ENCODE results near the gene IFNA21. TPM values are rescaled to one million over a fixed set of nuclear protein-coding genes. Genes with fewer than 3 reads are reported as not detected.
"Not testable (repeated sequence)": the region's sequence is repeated elsewhere in the genome, so short reads cannot be mapped to it uniquely, and the experiment has no call there.

Gene IFNA21
- total RNA-seq, 1 donor from 2014 or later = not detected

DNA sequence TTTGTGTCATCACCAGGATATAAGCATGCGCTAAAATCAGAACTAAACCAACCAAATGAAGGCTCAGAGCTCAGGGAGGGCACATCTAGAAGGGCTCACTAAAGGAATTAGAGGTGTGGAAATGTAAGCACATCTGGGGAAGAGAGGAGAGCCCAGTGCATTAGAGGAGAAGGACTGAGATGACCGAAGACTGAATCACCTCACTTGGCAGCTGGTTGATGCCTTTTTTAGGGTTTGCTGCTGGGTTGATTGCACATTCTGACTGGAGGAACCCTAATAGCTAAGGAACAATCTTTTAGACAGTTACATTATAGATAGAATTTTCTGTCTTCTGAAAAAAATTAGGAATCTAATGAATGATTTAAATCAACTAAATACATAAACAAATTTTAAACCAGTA lies 8.2 kb upstream of the IFNA21 start:
- H3K27ac Mint-ChIP-seq = no peak overlapping the region
- no peaks in the 10 kb centered on the region for H3K9me3 Mint-ChIP-seq
- peaks cover 5% of the 10 kb centered on the region for H3K4me1 Mint-ChIP-seq (ENCODE audit: low read depth)
- intact Hi-C loops (cut with micrococcal nuclease) = no loop called here
- H3K4me3 Mint-ChIP-seq (ENCODE audit: low read depth) = no peak overlapping the region
- H3K27me3 Mint-ChIP-seq (ENCODE audit: low read depth) = peaks cover 46% of the 10 kb centered on the region
- H3K36me3 Mint-ChIP-seq (ENCODE audit: low read depth) = no peaks in the 10 kb centered on the region
- DNase-seq (ENCODE audit: low spot score) = no peak

DNA sequence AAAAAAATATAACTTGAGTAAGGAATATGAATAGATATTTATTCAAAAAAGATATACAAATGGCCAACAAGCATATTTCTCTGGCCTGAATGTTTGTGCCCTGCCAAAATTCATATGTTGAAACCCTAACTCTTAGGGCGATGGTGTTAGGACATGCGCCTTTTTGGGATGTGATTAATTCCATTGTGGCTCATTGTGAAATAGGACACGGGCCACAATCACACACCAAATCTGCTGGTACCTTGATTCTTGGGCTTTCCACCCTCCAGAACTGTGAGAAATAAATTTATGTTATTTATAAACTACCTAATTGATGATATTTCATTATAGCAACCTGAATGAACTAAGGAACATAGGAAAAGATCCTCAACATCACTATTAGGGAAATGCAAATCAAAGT lies 5.7 kb upstream of the IFNA21 start:
- DNase-seq (ENCODE audit: low spot score) = no peak
- H3K27ac Mint-ChIP-seq = no peak overlapping the region
- no peak overlapping the region for H3K4me3 Mint-ChIP-seq (ENCODE audit: low read depth)
- no peaks in the 10 kb centered on the region for H3K36me3 Mint-ChIP-seq (ENCODE audit: low read depth)
- H3K4me1 Mint-ChIP-seq (ENCODE audit: low read depth) = peaks cover 5% of the 10 kb centered on the region
- intact Hi-C loops (cut with micrococcal nuclease) = no loop called here
- peaks cover 60% of the 10 kb centered on the region for H3K27me3 Mint-ChIP-seq (ENCODE audit: low read depth)
- no peaks in the 10 kb centered on the region for H3K9me3 Mint-ChIP-seq

DNA sequence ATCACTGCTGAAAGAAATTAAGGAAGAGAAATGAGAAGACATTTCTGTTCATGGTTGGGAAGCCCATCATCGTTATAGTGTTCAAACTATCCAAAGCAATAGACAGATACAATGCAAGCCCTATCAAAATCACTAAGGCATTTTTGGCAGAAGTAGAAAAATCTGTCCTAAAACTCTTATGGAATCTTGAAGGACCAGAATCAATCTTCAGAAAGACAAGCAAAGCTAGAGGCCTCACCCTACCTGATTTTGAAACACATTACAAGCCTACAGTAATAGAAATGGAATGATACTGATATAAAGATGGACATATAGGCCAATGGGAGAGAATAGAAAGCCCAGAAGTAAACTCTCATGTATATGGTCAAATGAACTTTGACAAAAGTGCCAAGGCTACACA lies 4.9 kb upstream of the IFNA21 start:
- no peak overlapping the region for H3K4me3 Mint-ChIP-seq (ENCODE audit: low read depth)
- no peaks in the 10 kb centered on the region for H3K9me3 Mint-ChIP-seq
- peaks cover 60% of the 10 kb centered on the region for H3K27me3 Mint-ChIP-seq (ENCODE audit: low read depth)
- DNase-seq (ENCODE audit: low spot score) = no peak
- H3K27ac Mint-ChIP-seq = no peak overlapping the region
- intact Hi-C loops (cut with micrococcal nuclease) = no loop called here
- H3K4me1 Mint-ChIP-seq (ENCODE audit: low read depth) = peaks cover 5% of the 10 kb centered on the region
- no peaks in the 10 kb centered on the region for H3K36me3 Mint-ChIP-seq (ENCODE audit: low read depth)

DNA sequence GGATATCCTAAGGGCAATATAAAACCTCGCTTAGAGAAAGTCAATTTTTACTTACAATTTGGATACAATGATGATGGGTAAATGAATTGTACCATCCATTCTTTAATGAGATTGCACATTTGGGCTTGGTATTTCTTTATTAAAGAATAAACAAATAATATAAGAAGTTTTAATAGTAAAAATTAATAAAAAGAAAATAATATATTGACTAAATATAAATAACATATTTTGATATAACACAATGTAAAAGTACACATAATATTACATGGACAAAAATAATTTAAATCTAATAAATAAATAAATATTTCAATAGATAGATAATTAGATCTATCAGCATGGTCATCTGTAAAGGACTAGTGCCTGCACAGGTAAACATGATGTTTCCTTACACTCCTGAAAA lies 944 bp downstream of the IFNA21 start:
- no peak for DNase-seq (ENCODE audit: low spot score)
- intact Hi-C loops (cut with micrococcal nuclease) = no loop called here
- H3K36me3 Mint-ChIP-seq (ENCODE audit: low read depth) = peaks cover 3% of the 10 kb centered on the region
- H3K4me1 Mint-ChIP-seq (ENCODE audit: low read depth) = peaks cover 15% of the 10 kb centered on the region
- no peak overlapping the region for H3K27ac Mint-ChIP-seq
- H3K4me3 Mint-ChIP-seq (ENCODE audit: low read depth) = no peak overlapping the region
- peaks cover 10% of the 10 kb centered on the region for H3K9me3 Mint-ChIP-seq
- H3K27me3 Mint-ChIP-seq (ENCODE audit: low read depth) = peaks cover 30% of the 10 kb centered on the region

GRCh38 chr9:21160178-21160577 lies 6.3 kb downstream of the IFNA21 start:
- peaks cover 14% of the 10 kb centered on the region for H3K36me3 Mint-ChIP-seq (ENCODE audit: low read depth)
- H3K4me3 Mint-ChIP-seq (ENCODE audit: low read depth) = peak overlapping the region; percentile 49
- intact Hi-C loops (cut with micrococcal nuclease) = no loop called here
- peaks cover 2% of the 10 kb centered on the region for H3K27me3 Mint-ChIP-seq (ENCODE audit: low read depth)
- DNase-seq (ENCODE audit: low spot score) = peak; percentile 34
- no peak overlapping the region for H3K27ac Mint-ChIP-seq
- peaks cover 27% of the 10 kb centered on the region for H3K9me3 Mint-ChIP-seq
- peaks cover 40% of the 10 kb centered on the region for H3K4me1 Mint-ChIP-seq (ENCODE audit: low read depth)

DNA sequence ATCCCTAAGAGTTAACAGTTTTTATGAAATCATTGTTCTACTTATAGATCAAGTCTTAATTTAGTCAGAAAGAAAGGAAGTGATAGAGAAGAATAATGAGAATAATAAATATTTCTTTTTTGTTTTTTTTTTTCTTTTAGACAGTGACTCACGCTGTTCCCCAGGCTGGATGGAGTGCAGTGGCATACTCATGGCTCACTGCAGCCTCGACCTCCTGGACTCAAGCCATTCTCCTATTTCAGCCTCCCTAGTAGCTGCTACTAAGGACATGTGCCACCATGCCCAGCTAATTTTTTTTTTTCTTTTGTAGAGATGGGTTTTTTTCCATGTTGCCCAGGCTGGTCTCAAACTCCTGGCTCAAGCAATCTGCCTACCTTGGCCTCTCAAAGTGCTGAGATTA lies 11.0 kb downstream of the IFNA21 start:
- no peak overlapping the region for H3K27ac Mint-ChIP-seq
- no peak overlapping the region for H3K4me3 Mint-ChIP-seq (ENCODE audit: low read depth)
- no peak for DNase-seq (ENCODE audit: low spot score)
- intact Hi-C loops (cut with micrococcal nuclease) = no loop called here
- H3K27me3 Mint-ChIP-seq (ENCODE audit: low read depth) = peaks cover 13% of the 10 kb centered on the region
- peaks cover 16% of the 10 kb centered on the region for H3K9me3 Mint-ChIP-seq
- H3K4me1 Mint-ChIP-seq (ENCODE audit: low read depth) = peaks cover 34% of the 10 kb centered on the region
- peaks cover 11% of the 10 kb centered on the region for H3K36me3 Mint-ChIP-seq (ENCODE audit: low read depth)

DNA sequence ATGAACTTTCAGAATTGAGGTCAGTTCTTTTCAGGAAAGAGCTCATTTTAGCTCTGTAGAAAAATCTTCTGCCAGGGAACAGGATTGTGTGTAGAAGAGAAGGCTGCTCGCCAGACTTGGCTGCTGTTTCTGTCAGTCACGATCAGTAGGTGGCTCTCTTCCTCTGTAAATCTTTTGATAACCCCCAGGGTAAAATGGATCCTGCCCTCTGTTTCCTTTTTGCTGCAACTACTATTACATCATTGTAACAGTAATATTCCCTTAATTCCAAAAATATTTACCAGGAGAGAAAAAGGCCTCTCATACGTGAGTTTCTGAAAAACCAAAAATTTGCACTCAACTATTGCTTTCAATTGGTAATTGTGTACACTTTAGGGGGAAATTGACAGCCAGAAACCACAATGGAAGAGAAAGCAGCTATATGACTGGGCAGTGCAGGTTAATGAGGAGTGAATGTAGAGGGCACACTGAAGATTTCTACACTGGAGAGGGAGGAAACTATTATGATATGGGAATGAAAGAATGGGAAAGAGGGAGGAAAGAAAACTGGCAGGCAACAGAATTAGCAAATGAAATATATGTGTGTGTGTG lies 12.3 kb downstream of the IFNA21 start:
- Mint-ChIP-seq H3K27me3 (ENCODE audit: low read depth) (peaks cover 14% of the 10 kb centered on the region), H3K9me3 (peaks cover 16% of the 10 kb centered on the region), H3K27ac (no peak overlapping the region), H3K4me3 (ENCODE audit: low read depth) (no peak overlapping the region), H3K36me3 (ENCODE audit: low read depth) (peaks cover 12% of the 10 kb centered on the region), H3K4me1 (ENCODE audit: low read depth) (peaks cover 23% of the 10 kb centered on the region)
- intact Hi-C loops (cut with micrococcal nuclease) = no loop called here
- no peak for DNase-seq (ENCODE audit: low spot score)

- peaks cover 19% of the 10 kb centered on the region for H3K4me1 Mint-ChIP-seq (ENCODE audit: low read depth)
- peaks cover 12% of the 10 kb centered on the region for H3K36me3 Mint-ChIP-seq (ENCODE audit: low read depth)
- H3K4me3 Mint-ChIP-seq (ENCODE audit: low read depth) = no peak overlapping the region
- DNase-seq (ENCODE audit: low spot score) = no peak
- H3K9me3 Mint-ChIP-seq = peaks cover 14% of the 10 kb centered on the region
- peaks cover 17% of the 10 kb centered on the region for H3K27me3 Mint-ChIP-seq (ENCODE audit: low read depth)
- intact Hi-C loops (cut with micrococcal nuclease) = no loop called here
- H3K27ac Mint-ChIP-seq = no peak overlapping the region
Measured at GRCh38 chr9:21153336-21154017, 13.0 kb downstream of the IFNA21 start.

DNA sequence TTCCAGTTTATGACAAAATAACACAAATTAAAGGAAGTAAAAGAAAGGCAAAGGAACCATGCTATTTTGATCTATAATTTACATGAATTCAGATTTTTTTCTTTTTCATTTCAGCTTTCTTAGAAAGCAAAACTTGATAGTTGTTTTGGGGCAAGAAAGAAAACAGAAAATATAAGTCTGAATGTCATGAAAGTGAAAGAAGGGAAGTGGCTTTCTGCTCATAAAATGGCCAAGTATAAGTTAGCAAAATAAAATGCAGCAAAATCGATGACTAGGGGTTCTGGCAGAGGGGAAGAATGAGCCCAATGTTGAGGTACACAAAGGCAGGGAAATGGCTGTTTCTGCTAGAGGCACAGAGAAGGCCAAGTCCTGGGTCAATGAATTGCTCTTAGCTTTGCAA lies 21.9 kb downstream of the IFNA21 start:
- Mint-ChIP-seq H3K4me1 (ENCODE audit: low read depth) (peaks cover 31% of the 10 kb centered on the region), H3K36me3 (ENCODE audit: low read depth) (peaks cover 24% of the 10 kb centered on the region), H3K27ac (peak overlapping the region; percentile 79), H3K9me3 (peaks cover 45% of the 10 kb centered on the region), H3K4me3 (ENCODE audit: low read depth) (peak overlapping the region; percentile 14), H3K27me3 (ENCODE audit: low read depth) (peaks cover 9% of the 10 kb centered on the region)
- intact Hi-C loops (cut with micrococcal nuclease) = no loop called here
- DNase-seq (ENCODE audit: low spot score) = no peak

GRCh38 chr9:21141427-21141882 lies 25.0 kb downstream of the IFNA21 start, which contains the start of gene IFNW1:
Gene IFNW1 (minus strand): TSS chr9:21141832. CDS start chr9:21141570, 262 bp downstream.
- intact Hi-C loops (cut with micrococcal nuclease) = no loop called here
- no peak for DNase-seq (ENCODE audit: low spot score)
- Mint-ChIP-seq H3K4me1 (ENCODE audit: low read depth) (peaks cover 29% of the 10 kb centered on the region), H3K27me3 (ENCODE audit: low read depth) (peaks cover 10% of the 10 kb centered on the region), H3K4me3 (ENCODE audit: low read depth) (no peak within 1 kb of the TSS), H3K36me3 (ENCODE audit: low read depth) (peaks cover 4% of the 10 kb centered on the region), H3K9me3 (peaks cover 24% of the 10 kb centered on the region), H3K27ac (no peak within 1 kb of the TSS)

GRCh38 chr9:21137020-21137419 lies 29.4 kb downstream of the IFNA21 start:
- Mint-ChIP-seq H3K4me1 (ENCODE audit: low read depth) (peaks cover 9% of the 10 kb centered on the region), H3K27me3 (ENCODE audit: low read depth) (peaks cover 31% of the 10 kb centered on the region), H3K36me3 (ENCODE audit: low read depth) (no peaks in the 10 kb centered on the region), H3K27ac (no peak overlapping the region), H3K4me3 (ENCODE audit: low read depth) (no peak overlapping the region), H3K9me3 (no peaks in the 10 kb centered on the region)
- intact Hi-C loops (cut with micrococcal nuclease) = no loop called here
- no peak for DNase-seq (ENCODE audit: low spot score)

DNA sequence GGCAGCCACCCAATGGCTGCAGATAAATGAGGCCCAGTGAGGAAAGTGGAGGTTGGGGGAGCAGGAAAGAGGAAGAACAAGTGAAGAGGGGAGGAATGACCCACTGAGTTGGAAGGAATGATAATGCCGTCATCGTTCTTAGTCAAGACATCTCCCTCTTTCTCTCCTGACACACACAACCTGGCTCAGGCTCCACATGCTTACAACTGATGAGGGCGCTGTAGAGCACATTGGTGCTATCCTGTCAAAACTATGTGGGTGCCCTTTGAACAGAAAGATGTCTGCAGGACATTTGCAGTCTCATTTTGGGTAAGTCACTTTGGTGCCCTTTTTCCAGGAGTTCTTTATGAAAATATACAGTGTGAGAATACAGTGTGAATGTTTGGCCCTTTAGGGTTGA lies 30.7 kb downstream of the IFNA21 start:
- no peak for DNase-seq (ENCODE audit: low spot score)
- Mint-ChIP-seq H3K27me3 (ENCODE audit: low read depth) (peaks cover 31% of the 10 kb centered on the region), H3K9me3 (no peaks in the 10 kb centered on the region), H3K4me1 (ENCODE audit: low read depth) (no peaks in the 10 kb centered on the region), H3K4me3 (ENCODE audit: low read depth) (no peak overlapping the region), H3K36me3 (ENCODE audit: low read depth) (no peaks in the 10 kb centered on the region), H3K27ac (no peak overlapping the region)
- intact Hi-C loops (cut with micrococcal nuclease) = no loop called here

DNA sequence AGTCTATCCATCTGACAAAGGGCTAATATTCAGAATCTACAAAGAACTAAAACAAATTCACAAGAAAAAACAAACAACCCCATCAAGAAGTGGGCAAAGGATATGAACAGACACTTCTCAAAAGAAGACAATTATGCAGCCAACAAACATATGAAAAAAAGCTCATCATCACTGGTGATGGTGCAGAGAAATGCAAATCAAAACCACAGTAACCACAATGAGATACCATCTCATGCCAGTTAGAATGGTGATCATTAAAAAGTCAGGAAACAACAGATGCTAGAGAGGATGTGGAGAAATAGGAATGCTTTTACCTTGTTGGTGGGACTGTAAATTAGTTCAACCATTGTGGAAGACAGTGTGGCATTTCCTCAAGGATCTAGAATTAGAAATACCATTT lies 38.3 kb downstream of the IFNA21 start:
- H3K27me3 Mint-ChIP-seq (ENCODE audit: low read depth) = peaks cover 25% of the 10 kb centered on the region
- H3K4me1 Mint-ChIP-seq (ENCODE audit: low read depth); H3K4me3 Mint-ChIP-seq (ENCODE audit: low read depth); intact Hi-C loops (cut with micrococcal nuclease); H3K27ac Mint-ChIP-seq; DNase-seq (ENCODE audit: low spot score); H3K36me3 Mint-ChIP-seq (ENCODE audit: low read depth): not testable (repeated sequence)
- peaks cover 25% of the 10 kb centered on the region for H3K9me3 Mint-ChIP-seq
